Measurements from ENCODE around the gene MRGPRD. TPM values are rescaled to one million over a fixed set of nuclear protein-coding genes. Genes with fewer than 3 reads are reported as not detected.

MRGPRD gene, protein sequence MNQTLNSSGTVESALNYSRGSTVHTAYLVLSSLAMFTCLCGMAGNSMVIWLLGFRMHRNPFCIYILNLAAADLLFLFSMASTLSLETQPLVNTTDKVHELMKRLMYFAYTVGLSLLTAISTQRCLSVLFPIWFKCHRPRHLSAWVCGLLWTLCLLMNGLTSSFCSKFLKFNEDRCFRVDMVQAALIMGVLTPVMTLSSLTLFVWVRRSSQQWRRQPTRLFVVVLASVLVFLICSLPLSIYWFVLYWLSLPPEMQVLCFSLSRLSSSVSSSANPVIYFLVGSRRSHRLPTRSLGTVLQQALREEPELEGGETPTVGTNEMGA
- total RNA-seq: not detected in 2 replicates

DNA sequence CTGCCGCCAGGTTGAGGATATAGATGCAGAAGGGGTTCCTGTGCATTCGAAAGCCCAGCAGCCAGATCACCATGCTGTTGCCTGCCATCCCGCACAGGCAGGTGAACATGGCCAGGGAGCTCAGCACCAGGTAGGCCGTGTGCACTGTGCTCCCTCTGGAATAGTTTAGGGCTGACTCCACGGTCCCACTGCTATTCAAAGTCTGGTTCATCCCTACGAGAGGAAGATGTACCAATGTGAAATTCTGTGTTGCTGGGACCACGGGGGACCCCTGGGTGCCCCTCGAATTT, at the start of gene MRGPRD:
Gene MRGPRD (minus strand): TSS at position 211 of the 290 bp plus-strand sequence. CDS start 0 bp downstream, at position 211.

DNA sequence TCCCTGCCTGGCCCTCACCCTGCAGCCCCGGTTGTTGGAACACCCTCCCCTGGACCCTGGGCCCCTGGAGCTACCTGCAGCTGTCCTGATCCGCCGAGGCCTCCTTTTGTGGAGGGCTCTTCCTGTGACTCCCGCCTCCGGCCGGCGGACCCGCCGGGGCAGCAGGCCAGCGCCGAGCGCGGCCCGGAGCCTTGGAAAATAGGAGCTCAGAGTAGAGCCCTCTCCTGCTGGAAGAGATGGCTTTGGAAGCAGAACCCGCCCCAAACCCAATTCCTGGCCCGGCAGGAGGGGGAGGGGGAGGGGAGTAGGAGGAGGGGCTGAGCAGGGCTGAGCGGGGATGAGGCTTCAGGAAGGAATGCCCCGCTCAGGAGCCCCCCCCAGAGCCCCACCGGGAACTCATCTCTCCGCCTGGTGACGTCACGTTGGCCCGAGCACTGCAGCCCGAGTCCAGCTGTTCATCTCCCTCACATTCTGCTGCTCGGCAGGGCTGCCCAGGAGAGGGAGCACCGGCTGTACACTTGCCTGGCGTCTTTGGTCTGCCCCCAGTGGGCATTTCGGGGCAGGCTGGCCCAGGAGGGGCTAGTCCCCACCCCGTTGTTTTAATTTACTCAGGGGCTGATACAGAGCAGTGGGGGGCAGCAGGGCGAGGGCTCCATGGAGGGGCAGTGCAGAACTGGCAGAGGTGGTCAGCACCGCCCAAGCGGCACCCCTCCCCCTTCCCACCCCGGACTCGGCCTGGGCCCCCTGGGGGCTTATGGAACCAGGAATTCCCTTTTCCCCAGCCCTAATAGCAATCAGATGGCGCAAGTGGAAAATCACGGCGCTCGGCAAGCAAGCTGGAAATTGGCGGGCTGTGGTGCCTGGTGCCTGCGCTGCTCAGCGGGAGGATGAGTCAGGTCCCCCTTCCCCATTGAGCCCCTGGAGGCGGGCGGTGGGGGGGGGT, 32.5 kb upstream of the MRGPRD start, which contains the start of gene MRGPRF:
Gene MRGPRF (minus strand): TSS at position 238 of the 943 bp plus-strand sequence. CDS start 3,345 bp downstream, outside the sequence.

Other genes with a start within 250 kb of the MRGPRD start
- gene TESMIN, start 229.5 kb downstream of the MRGPRD start, total RNA-seq: 5.1 and 8.3 TPM in 2 replicates
- 1.3 and 11.9 TPM in 2 replicates for gene CPT1A, start 139.1 kb downstream of the MRGPRD start, total RNA-seq
- 53.2 and 75.9 TPM in 2 replicates for gene MRPL21, start 77.2 kb downstream of the MRGPRD start, total RNA-seq
- gene IGHMBP2, start 77.1 kb downstream of the MRGPRD start, total RNA-seq: 10.3 and 12.2 TPM in 2 replicates
- gene MRGPRF, start 32.3 kb upstream of the MRGPRD start, total RNA-seq: 3.6 and 5.6 TPM in 2 replicates
- gene TPCN2, start 67.9 kb upstream of the MRGPRD start, total RNA-seq: 9.8 and 10.5 TPM in 2 replicates
- gene SMIM38, start 174.9 kb upstream of the MRGPRD start, total RNA-seq: 0.16 and 0.25 TPM in 2 replicates

Measured in mesangial cell (primary cell).